Neural progenitor cell (in vitro differentiated cells): ENCODE results near the gene ANKRD53.

Experiments
- EZH2 ChIP-seq: fragments of 200-600 bp; sonication (generic); IDR thresholded peaks from 2 replicates; pipeline ENCODE4 v1.6.1; 2017; ENCODE audit warnings: antibody characterized with exemption, mild to moderate bottlenecking, moderate library complexity
- EZH2phosphoT487 ChIP-seq: fragments of 200-600 bp; sonication (generic); IDR thresholded peaks from 2 replicates; pipeline ENCODE4 v1.6.1; 2017; ENCODE audit warnings: antibody characterized with exemption
- TF ChIP-seq, protein P1 (sequence below): fragments of 200-600 bp; sonication (generic); IDR thresholded peaks from 2 replicates; pipeline ENCODE4 v1.5.1; 2017; ENCODE audit warnings: antibody characterized with exemption, mild to moderate bottlenecking

DNA sequence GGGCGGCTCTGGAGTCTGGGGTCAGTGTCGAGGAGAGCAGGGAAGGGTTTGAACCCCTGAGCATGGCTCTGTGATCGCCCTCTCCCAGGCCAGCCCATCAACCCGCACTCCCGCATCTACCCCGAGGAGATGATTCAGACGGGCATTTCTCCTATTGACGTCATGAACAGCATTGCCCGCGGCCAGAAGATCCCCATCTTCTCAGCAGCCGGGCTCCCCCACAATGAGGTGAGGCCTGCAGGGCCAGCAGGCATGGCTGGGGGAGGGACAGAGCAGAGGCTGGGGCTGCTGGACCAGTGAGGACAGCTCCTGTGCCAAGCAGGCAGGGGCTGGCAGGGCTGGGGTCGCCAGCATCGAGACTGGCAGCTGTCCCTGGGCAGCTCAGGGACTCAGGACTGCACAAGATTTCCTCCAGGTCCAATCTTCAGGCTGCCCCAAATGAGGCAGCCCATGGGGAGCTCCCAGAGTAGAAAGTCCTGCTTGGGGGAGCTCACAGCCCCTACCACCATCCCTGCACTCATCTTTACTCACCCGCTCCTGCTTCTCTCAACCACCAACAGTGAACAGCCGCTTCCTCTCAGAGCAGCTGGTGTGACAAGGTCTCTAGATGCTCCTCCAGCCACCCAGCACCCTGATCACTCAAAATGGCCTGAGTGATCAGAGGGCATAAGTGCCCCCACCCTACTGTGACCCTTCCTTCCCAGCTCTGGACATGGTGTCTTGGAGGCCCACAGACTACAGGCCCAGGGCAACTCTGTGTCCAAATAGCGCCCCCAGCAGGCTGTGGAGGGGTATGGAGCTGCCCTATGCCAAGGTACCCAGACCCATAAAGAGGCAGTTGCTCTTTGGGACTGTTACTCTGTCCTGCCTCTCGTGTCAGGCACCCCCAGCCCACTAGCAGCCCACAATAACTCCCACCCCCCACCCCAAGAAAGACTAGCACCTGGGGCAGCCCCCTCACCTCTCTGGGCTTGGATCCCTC, 18.3 kb upstream of the ANKRD53 start:
- TF ChIP-seq EZH2phosphoT487: no peak
- TF ChIP-seq, protein P1, sequence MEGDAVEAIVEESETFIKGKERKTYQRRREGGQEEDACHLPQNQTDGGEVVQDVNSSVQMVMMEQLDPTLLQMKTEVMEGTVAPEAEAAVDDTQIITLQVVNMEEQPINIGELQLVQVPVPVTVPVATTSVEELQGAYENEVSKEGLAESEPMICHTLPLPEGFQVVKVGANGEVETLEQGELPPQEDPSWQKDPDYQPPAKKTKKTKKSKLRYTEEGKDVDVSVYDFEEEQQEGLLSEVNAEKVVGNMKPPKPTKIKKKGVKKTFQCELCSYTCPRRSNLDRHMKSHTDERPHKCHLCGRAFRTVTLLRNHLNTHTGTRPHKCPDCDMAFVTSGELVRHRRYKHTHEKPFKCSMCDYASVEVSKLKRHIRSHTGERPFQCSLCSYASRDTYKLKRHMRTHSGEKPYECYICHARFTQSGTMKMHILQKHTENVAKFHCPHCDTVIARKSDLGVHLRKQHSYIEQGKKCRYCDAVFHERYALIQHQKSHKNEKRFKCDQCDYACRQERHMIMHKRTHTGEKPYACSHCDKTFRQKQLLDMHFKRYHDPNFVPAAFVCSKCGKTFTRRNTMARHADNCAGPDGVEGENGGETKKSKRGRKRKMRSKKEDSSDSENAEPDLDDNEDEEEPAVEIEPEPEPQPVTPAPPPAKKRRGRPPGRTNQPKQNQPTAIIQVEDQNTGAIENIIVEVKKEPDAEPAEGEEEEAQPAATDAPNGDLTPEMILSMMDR: peak; percentile 47
- TF ChIP-seq EZH2: no peak
